K562 (cell line): ENCODE data around the gene PGGHG. TPM values are rescaled to one million over a fixed set of nuclear protein-coding genes. Genes with fewer than 3 reads are reported as not detected.
A peak's percentile ranks its signal among the peaks of the same experiment; 100 is the strongest.

Experiments
- ATAC-seq: fragments of 200-7000 bp; cut with Tn5 transposase; 3 replicates; pipeline ENCODE4 v1.9.1; 2020; ENCODE audit warnings: moderate library complexity
- BruUV-seq: library from RNA; stranded (reverse); fragments of 400-500 nt; replicated peaks from 2 replicates; lab custom pipeline; 2021; lab: Mats Ljungman, UMichigan
- CTCF ChIA-PET: fragments of 300-600 bp; formaldehyde crosslinking; extraction: SDS; loops from one replicate; lab custom pipeline; 2021; ENCODE audit warnings: low intra/inter-chr PET ratio; lab: Yijun Ruan, JAX
- POLR2A ChIA-PET: fragments of 300-600, 350-650 bp; sonication (Branson Sonifier 250); formaldehyde crosslinking; extraction: SDS; loops from one replicate; lab custom pipeline; 2021; ENCODE audit warnings: antibody characterized with exemption, inconsistent platforms; lab: Yijun Ruan, JAX
- DNase-seq, 4 experiments: peaks; one replicate each; pipeline versions ENCODE4 v3.0.0 to v3.0.0-alpha.2; 2011 to 2018; ENCODE audit warnings: low spot score in 3 of 4, mixed read lengths in 3 of 4; ENCODE audit errors: extremely low read depth in 1 of 4
- FAIRE-seq: peaks from 2 replicates; lab custom pipeline; 2011; peaks lifted over from hg19 to GRCh38; lab: Jason Lieb, UNC
- H2AFZ ChIP-seq: 2 replicates; pipeline ENCODE4 v1.6.0; 2011; ENCODE audit warnings: low read depth, low read length, control low read depth, inconsistent platforms
- H3K27ac ChIP-seq: fragments of 200-600 bp; 3 replicates; pipeline ENCODE4 v1.8.0; 2011; ENCODE audit warnings: low read depth, mild to moderate bottlenecking, control low read depth, inconsistent platforms, low read length, moderate library complexity, mixed read lengths; ENCODE audit errors: extremely low read depth
- H3K27me3 ChIP-seq, 2 experiments: fragments of 300-600 bp in 1 of 2; 2 replicates in 1 of 2; 3 replicates in 1 of 2; pipeline versions ENCODE4 v1.6.0 to v1.8.0; 2011; ENCODE audit warnings: inconsistent platforms in 2 of 2, low read length in 2 of 2, mild to moderate bottlenecking in 1 of 2, mixed read lengths in 1 of 2, moderate library complexity in 1 of 2; ENCODE audit not compliant: control insufficient read depth in 2 of 2, insufficient read depth in 2 of 2
- H3K36me3 ChIP-seq: fragments of 300-600 bp; 3 replicates; pipeline ENCODE4 v1.8.0; 2011; ENCODE audit warnings: mild to moderate bottlenecking, low read length, inconsistent platforms; ENCODE audit not compliant: control insufficient read depth, insufficient read depth
- H3K4me1 ChIP-seq, 2 experiments: fragments of 200-600 bp in 1 of 2; replicated peaks in 1 of 2; 2 replicates in 1 of 2; 3 replicates in 1 of 2; pipeline versions ENCODE4 v1.5.1 to v1.8.0; 2011; ENCODE audit warnings: inconsistent platforms in 2 of 2, low read length in 2 of 2, mild to moderate bottlenecking in 1 of 2, mixed read lengths in 1 of 2, moderate library complexity in 1 of 2; ENCODE audit not compliant: control insufficient read depth in 2 of 2, insufficient read depth in 2 of 2
- H3K4me2 ChIP-seq: 2 replicates; pipeline ENCODE4 v1.6.1; 2011; ENCODE audit warnings: low read length, control low read depth, inconsistent platforms, mixed read lengths; ENCODE audit not compliant: insufficient read depth
- H3K4me3 ChIP-seq: fragments of 200-600 bp; sonication (generic), shearing (Covaris generic); 2 replicates; pipeline ENCODE4 v1.5.1; 2016; ENCODE audit warnings: control low read depth, inconsistent platforms
- H3K79me2 ChIP-seq: fragments of 200-600 bp; 3 replicates; pipeline ENCODE4 v1.8.0; 2011; ENCODE audit warnings: low read length, inconsistent platforms; ENCODE audit not compliant: control insufficient read depth, insufficient read depth
- H3K9ac ChIP-seq, 2 experiments: 2 replicates each; pipeline versions ENCODE4 v1.6.0 to v1.6.1; 2011; ENCODE audit warnings: low read depth in 2 of 2, low read length in 2 of 2, control low read depth in 1 of 2, inconsistent platforms in 1 of 2, mild to moderate bottlenecking in 1 of 2, mixed read lengths in 1 of 2; ENCODE audit not compliant: insufficient read depth in 1 of 2
- H3K9me1 ChIP-seq: one replicate; pipeline ENCODE4 v1.6.0; 2011; ENCODE audit warnings: inconsistent platforms, mild to moderate bottlenecking, low read length, moderate library complexity; ENCODE audit not compliant: control insufficient read depth, insufficient read depth
- H3K9me3 ChIP-seq: replicated peaks from 2 replicates; pipeline ENCODE4 v1.5.1; 2011; ENCODE audit warnings: low read depth, low read length, inconsistent platforms; ENCODE audit not compliant: control insufficient read depth, insufficient read depth
- H4K20me1 ChIP-seq: replicated peaks from 2 replicates; pipeline ENCODE4 v1.6.1; 2011; ENCODE audit warnings: low read length, inconsistent platforms, mixed read lengths; ENCODE audit not compliant: control insufficient read depth, insufficient read depth
- CREB1 ChIP-seq, 2 experiments: sonication (generic) in 1 of 2; formaldehyde crosslinking in 1 of 2; IDR thresholded peaks; 2 replicates each; pipeline versions ENCODE4 v1.6.1 to v1.8.0; 2012 to 2022; ENCODE audit warnings: inconsistent platforms in 1 of 2, mild to moderate bottlenecking in 1 of 2, missing genetic modification reagents in 1 of 2, moderate library complexity in 1 of 2
- ELF2 ChIP-seq: fragments of 250-450 bp; sonication (Bioruptor Pico); IDR thresholded peaks from 2 replicates; pipeline ENCODE4 v1.5.0; 2021; ENCODE audit warnings: mild to moderate bottlenecking
- ETV1 ChIP-seq: fragments of 450-650 bp; conservative IDR thresholded peaks from 2 replicates; pipeline ENCODE4 v1.6.1; 2016; ENCODE audit warnings: missing genetic modification characterization, control low read depth, low read depth, missing compliant biosample characterization
- GABPA ChIP-seq: fragments of 200-800 bp; sonication (Bioruptor generic); conservative IDR thresholded peaks from 2 replicates; pipeline ENCODE4 v1.6.1; 2016; ENCODE audit warnings: low read depth, missing genetic modification characterization, missing compliant biosample characterization
- LARP7 ChIP-seq: fragments of 450-650 bp; IDR thresholded peaks from 2 replicates; pipeline ENCODE4 v1.6.1; 2016
- MECOM ChIP-seq: fragments of 250-450 bp; sonication (Bioruptor Pico); IDR thresholded peaks from 2 replicates; pipeline ENCODE4 v1.8.0; 2022; ENCODE audit warnings: inconsistent platforms
- NFRKB ChIP-seq: fragments of 450-650 bp; IDR thresholded peaks from 2 replicates; pipeline ENCODE4 v1.6.1; 2016; ENCODE audit warnings: low read depth
- NR2C2 ChIP-seq, 2 experiments: fragments of 200-800 bp in 1 of 2; sonication (Bioruptor generic) in 1 of 2; sonication (generic) in 1 of 2; formaldehyde crosslinking in 1 of 2; IDR thresholded peaks; 2 replicates each; pipeline versions ENCODE4 v1.6.1 to v1.8.0; 2016 to 2022; ENCODE audit warnings: mild to moderate bottlenecking in 1 of 2, missing compliant biosample characterization in 1 of 2, missing genetic modification characterization in 1 of 2, missing genetic modification reagents in 1 of 2
- POU5F1 ChIP-seq: fragments of 150-350 bp; IDR thresholded peaks from 2 replicates; pipeline ENCODE4 v1.6.1; 2014; ENCODE audit warnings: borderline replicate concordance, low read length, low read depth, mild to moderate bottlenecking; ENCODE audit not compliant: partially characterized antibody
- RNF2 ChIP-seq: sonication (generic); IDR thresholded peaks from 2 replicates; pipeline ENCODE4 v1.6.1; 2016
- SAFB ChIP-seq: fragments of 200-400 bp; formaldehyde crosslinking; IDR thresholded peaks from 2 replicates; pipeline ENCODE4 v1.6.1; 2017; ENCODE audit warnings: low read depth, low read length, borderline replicate concordance
- TAF15 ChIP-seq: fragments of 200-400 bp; formaldehyde crosslinking; IDR thresholded peaks from 2 replicates; pipeline ENCODE4 v1.6.1; 2017; ENCODE audit warnings: mild to moderate bottlenecking, low read depth, low read length, moderate library complexity
- TRIM28 ChIP-seq: fragments of 450-650 bp; IDR thresholded peaks from 2 replicates; pipeline ENCODE4 v1.6.1; 2017
- ZNF165 ChIP-seq: fragments of 250-450 bp; sonication (Bioruptor Pico); IDR thresholded peaks from 2 replicates; pipeline ENCODE4 v1.4.0; 2020; ENCODE audit warnings: borderline replicate concordance
- ZNF253 ChIP-seq: fragments of 250-450 bp; sonication (Bioruptor Pico); conservative IDR thresholded peaks from 2 replicates; pipeline ENCODE4 v1.6.1; 2021; ENCODE audit warnings: mild to moderate bottlenecking
- ZNF354B ChIP-seq: fragments of 250-450 bp; sonication (Bioruptor Pico); IDR thresholded peaks from 2 replicates; pipeline ENCODE4 v1.4.0; 2020
- ZNF586 ChIP-seq: fragments of 450-650 bp; formaldehyde crosslinking; conservative IDR thresholded peaks from 2 replicates; pipeline ENCODE4 v1.4.0; 2020; ENCODE audit warnings: mild to moderate bottlenecking, moderate library complexity
- WGBS: fragments of 100-300 bp; shearing (Covaris generic); methylation state at CpG from one replicate; pipeline ENCODE4 v1.1.6; 2016; ENCODE audit warnings: low coverage, mixed read lengths; ENCODE audit not compliant: insufficient coverage; ENCODE audit errors: missing lambda C conversion rate; 5-methylcytosine and 5-hydroxymethylcytosine counted together
- in situ Hi-C: fragments of 300-500 bp; cut with MboI; formaldehyde crosslinking; loops from 4 replicates; pipeline ENCODE4 v1.15.0; 2018; ENCODE audit warnings: inconsistent platforms, mixed read lengths
- intact Hi-C: fragments of 100-400 bp; cut with micrococcal nuclease; formaldehyde crosslinking; loops from 2 replicates; pipeline ENCODE4 v1.14.2; 2022
- polyA plus RNA-seq, 8 experiments: library from polyadenylated mRNA; depleted of rRNA in 4 of 8; stranded (reverse) in 5 of 8; unstranded in 3 of 8; fragments of >200 nt; fragmentation: Nextera tagmentation in 2 of 8; fragmentation: Illumina TruSeq in 1 of 8; extraction: Ambion mirVana in 2 of 8; extraction: Trizol in 1 of 8; gene quantifications; 2 replicates each; pipeline versions ENCODE4 v1.2.1 to v1.2.3, GENCODE V29; 2011 to 2014; ENCODE audit warnings: inconsistent platforms in 1 of 8, missing spikeins in 1 of 8
- total RNA-seq, 7 experiments: library from RNA; depleted of rRNA in 6 of 7; stranded (reverse); fragments of >200 nt in 6 of 7; fragmentation: Illumina TruSeq in 2 of 7; extraction: Trizol in 2 of 7; gene quantifications; 2 replicates each; pipeline versions ENCODE4 v1.2.1 to v1.2.3, GENCODE V29; 2011 to 2021; ENCODE audit warnings: low replicate concordance in 1 of 7
- TF ChIP-seq, protein P1 (sequence below): fragments of 450-650 bp; IDR thresholded peaks from 2 replicates; pipeline ENCODE4 v1.6.1; 2016; ENCODE audit warnings: borderline replicate concordance
- TF ChIP-seq, protein P2 (sequence below): fragments of 450-650 bp; IDR thresholded peaks from 2 replicates; pipeline ENCODE4 v1.6.1; 2017; ENCODE audit warnings: antibody characterized with exemption

PGGHG gene
- total and polyA plus RNA-seq, 9 of the 15 experiments (the other 6 are each of a cell fraction or from before 2014, with no cell fraction given): 0.38 to 85.1 (median 18.1) TPM

DNA sequence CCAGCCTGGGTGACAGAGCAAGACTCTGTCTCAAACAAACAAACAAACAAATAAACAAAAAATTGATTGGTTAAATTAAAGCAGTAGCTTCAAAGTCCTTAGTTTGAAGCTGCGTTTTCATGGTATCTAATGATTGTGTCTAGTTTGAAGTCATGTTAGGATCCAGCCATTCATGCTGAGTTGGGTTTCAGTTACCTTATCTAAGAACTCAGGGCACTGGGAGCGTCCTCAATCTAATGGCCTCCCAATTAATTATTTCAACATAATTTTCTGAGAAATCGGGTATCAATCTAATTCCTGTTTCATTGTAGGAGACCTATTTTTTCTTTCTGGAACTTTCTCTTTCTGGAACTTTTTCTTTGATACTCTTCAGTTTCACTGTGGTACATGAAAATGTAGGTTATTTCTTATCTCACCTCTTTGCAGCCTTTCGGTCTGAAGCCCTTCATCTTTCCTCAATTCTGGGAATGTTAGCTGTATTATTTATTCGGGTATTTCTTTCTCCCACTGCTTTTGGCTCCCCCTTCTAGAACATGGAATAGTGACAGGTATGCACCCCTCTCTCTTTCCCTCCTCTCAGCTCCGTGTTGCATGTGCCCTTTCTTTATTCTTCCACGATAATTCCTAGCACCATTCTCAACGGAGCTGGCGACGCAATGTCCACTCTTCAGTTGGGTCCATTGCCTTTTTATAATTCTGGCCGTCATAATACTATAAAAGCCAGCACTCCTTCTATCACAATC lies 56.1 kb downstream of the PGGHG start:
- Histone ChIP-seq H3K4me3 (no peak overlapping the region), H3K9me3 (no peaks in the 10 kb centered on the region), H3K4me1 (peaks cover 18 to 38% of the 10 kb centered on the region in 2 experiments), H3K27me3 (no peaks in the 10 kb centered on the region), H3K27ac (peak overlapping the region; percentile 62), H3K79me2 (no peaks in the 10 kb centered on the region), H2AFZ (peak overlapping the region; percentile 92), H3K36me3 (no peaks in the 10 kb centered on the region), H4K20me1 (no peaks in the 10 kb centered on the region), H3K9me1 (no peaks in the 10 kb centered on the region), H3K9ac (peak overlapping the region in 1 of 2 experiments; percentile 47; a peak in 2 of 4 replicates), H3K4me2 (peak overlapping the region; percentile 46; the same call in 1 of the 2 replicates)
- 30% methylated on average over 11 of the region's 11 CpGs for WGBS
- intact Hi-C loops: no loop called here
- no TSS peak for BruUV-seq
- in situ Hi-C loops: no loop called here
- FAIRE-seq (no peak), DNase-seq (peak in 1 of 4 experiments; percentile 13), ATAC-seq (no peak; the same call in 2 of the 3 replicates)
- ChIA-PET POLR2A (interaction anchor here (0.7 to 1.9 kb wide), 5 partner anchors 10 to 54 kb away, joined by 3 to 6 read pairs (median 4); no protein-coding TSS in a partner anchor), CTCF (no interaction called here)
- TF ChIP-seq TRIM28 (no peak), NR2C2 (CRISPR knock-in tag; IDR thresholded peaks at IDR 0.05) (no peak), NR2C2 (tag; IDR thresholded peaks at IDR 0.05) (no peak), NFRKB (peak; percentile 45; the same call in 1 of the 2 replicates), CREB1 (IDR thresholded peaks at IDR 0.05) (no peak), CREB1 (CRISPR knock-in tag; IDR thresholded peaks at IDR 0.05) (no peak), ZNF354B (CRISPR knock-in tag) (no peak), ZNF586 (CRISPR knock-in tag) (no peak), ELF2 (CRISPR knock-in tag) (no peak), GABPA (tag) (no peak), RNF2 (no peak), LARP7 (no peak), SAFB (no peak), TAF15 (no peak), ZNF165 (CRISPR knock-in tag) (no peak), MECOM (CRISPR knock-in tag) (no peak), ETV1 (no peak), ZNF253 (CRISPR knock-in tag) (no peak), POU5F1 (no peak)
- TF ChIP-seq, protein P1, sequence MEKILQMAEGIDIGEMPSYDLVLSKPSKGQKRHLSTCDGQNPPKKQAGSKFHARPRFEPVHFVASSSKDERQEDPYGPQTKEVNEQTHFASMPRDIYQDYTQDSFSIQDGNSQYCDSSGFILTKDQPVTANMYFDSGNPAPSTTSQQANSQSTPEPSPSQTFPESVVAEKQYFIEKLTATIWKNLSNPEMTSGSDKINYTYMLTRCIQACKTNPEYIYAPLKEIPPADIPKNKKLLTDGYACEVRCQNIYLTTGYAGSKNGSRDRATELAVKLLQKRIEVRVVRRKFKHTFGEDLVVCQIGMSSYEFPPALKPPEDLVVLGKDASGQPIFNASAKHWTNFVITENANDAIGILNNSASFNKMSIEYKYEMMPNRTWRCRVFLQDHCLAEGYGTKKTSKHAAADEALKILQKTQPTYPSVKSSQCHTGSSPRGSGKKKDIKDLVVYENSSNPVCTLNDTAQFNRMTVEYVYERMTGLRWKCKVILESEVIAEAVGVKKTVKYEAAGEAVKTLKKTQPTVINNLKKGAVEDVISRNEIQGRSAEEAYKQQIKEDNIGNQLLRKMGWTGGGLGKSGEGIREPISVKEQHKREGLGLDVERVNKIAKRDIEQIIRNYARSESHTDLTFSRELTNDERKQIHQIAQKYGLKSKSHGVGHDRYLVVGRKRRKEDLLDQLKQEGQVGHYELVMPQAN: no peak
- TF ChIP-seq, protein P2, sequence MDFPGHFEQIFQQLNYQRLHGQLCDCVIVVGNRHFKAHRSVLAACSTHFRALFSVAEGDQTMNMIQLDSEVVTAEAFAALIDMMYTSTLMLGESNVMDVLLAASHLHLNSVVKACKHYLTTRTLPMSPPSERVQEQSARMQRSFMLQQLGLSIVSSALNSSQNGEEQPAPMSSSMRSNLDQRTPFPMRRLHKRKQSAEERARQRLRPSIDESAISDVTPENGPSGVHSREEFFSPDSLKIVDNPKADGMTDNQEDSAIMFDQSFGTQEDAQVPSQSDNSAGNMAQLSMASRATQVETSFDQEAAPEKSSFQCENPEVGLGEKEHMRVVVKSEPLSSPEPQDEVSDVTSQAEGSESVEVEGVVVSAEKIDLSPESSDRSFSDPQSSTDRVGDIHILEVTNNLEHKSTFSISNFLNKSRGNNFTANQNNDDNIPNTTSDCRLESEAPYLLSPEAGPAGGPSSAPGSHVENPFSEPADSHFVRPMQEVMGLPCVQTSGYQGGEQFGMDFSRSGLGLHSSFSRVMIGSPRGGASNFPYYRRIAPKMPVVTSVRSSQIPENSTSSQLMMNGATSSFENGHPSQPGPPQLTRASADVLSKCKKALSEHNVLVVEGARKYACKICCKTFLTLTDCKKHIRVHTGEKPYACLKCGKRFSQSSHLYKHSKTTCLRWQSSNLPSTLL: no peak
